Effector memory CD4-positive, alpha-beta T cell (primary cell): ENCODE measurements around the gene WFDC1.

Source experiments
- DNase-seq, 3 donors: peaks; one replicate each; pipeline ENCODE4 v3.0.0-alpha.2; 2020
- H3K27ac ChIP-seq: 2 replicates; pipeline ENCODE4 v1.7.0; 2013; ENCODE audit warnings: mild to moderate bottlenecking, low read length, moderate library complexity; ENCODE audit not compliant: insufficient read depth, poor library complexity, severe bottlenecking
- H3K27me3 ChIP-seq: replicated peaks from 2 replicates; pipeline ENCODE4 v1.7.0; 2013; ENCODE audit warnings: mild to moderate bottlenecking, low read length; ENCODE audit not compliant: insufficient read depth, control insufficient read depth, poor library complexity, severe bottlenecking
- H3K36me3 ChIP-seq: 2 replicates; pipeline ENCODE4 v1.7.0; 2013; ENCODE audit warnings: mild to moderate bottlenecking, low read length, moderate library complexity; ENCODE audit not compliant: control insufficient read depth, insufficient read depth
- H3K4me1 ChIP-seq: 2 replicates; pipeline ENCODE4 v1.7.0; 2013; ENCODE audit warnings: low read length, mild to moderate bottlenecking; ENCODE audit not compliant: control insufficient read depth, insufficient read depth, poor library complexity, severe bottlenecking
- H3K4me3 ChIP-seq: 2 replicates; pipeline ENCODE4 v1.7.0; 2013; ENCODE audit warnings: low read length, low read depth, mild to moderate bottlenecking; ENCODE audit not compliant: insufficient read depth, poor library complexity, severe bottlenecking
- H3K9me3 ChIP-seq: 2 replicates; pipeline ENCODE4 v1.7.0; 2013; ENCODE audit warnings: mild to moderate bottlenecking, low read length, moderate library complexity; ENCODE audit not compliant: control insufficient read depth

The WFDC1 gene

DNA sequence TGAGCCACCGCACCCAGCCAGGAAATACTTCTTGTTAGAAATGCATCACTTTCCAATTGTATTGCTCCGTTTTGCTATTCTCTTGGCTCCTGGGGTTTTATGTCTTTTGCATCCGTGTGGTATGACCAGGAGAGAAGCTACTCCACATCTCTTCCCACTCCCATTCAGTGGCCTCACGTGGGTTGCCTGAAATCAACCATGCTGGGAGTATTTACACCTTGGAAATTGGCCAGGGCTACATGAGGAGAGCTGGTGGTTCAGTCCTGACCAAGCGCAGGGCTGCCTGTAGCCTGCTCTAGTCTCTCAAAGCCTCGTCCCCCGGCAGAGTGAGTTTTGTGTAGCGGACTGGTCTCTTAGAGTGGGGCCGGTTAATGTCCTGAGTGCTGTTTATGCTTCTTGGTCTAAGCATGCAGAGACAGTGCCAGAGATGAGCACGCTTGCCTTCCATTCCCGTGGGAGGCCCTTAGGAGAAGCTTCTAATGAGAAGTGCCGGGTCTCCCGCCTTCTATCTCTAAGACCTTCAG, 3.8 kb downstream of the WFDC1 start:
- H3K9me3 ChIP-seq, result no peaks in the 10 kb centered on the region
- no peaks in the 10 kb centered on the region for H3K36me3 ChIP-seq
- H3K4me1 ChIP-seq, result no peaks in the 10 kb centered on the region
- H3K27me3 ChIP-seq, result peaks cover 4% of the 10 kb centered on the region
- H3K4me3 ChIP-seq, result no peak overlapping the region
- no peak overlapping the region for H3K27ac ChIP-seq
- no peak for DNase-seq

DNA sequence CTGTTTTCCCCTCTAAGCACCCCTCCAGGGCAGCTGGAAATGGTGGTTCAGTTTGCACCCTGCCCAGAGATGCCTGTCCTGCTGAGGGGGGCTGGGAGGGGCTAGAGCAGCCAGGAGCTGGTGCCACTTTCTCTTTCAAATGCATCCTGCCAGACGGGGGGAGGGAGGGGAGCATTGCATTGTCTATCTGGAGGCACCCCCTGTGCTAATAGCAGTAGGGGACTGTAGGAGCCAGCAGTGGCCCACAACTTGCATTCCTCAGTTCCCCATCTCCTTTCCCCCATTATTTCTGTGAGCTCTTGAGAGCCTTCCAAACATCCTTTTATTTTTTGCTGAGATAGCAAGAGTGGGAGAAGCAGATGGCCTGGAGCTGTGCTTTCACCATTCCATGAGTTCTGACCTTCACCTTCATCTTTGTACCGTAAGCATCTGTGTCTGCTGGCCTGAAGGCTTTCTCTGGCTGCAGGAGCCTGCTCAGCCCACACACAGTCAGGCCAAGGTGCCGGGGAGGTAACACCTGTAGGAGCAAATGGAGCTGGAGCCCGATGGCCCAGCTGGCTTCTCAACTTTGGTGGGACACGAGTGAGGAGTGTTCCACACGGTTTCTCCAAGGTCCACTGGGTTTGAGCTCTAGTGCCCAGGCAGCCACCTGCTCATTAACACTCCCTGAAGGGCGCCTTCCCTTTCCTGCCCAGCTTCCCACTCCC, 5.2 kb downstream of the WFDC1 start:
- H3K36me3 ChIP-seq, result no peaks in the 10 kb centered on the region
- no peak overlapping the region for H3K27ac ChIP-seq
- H3K4me1 ChIP-seq, result no peaks in the 10 kb centered on the region
- no peaks in the 10 kb centered on the region for H3K27me3 ChIP-seq
- no peaks in the 10 kb centered on the region for H3K9me3 ChIP-seq
- no peak overlapping the region for H3K4me3 ChIP-seq
- DNase-seq, result no peak

DNA sequence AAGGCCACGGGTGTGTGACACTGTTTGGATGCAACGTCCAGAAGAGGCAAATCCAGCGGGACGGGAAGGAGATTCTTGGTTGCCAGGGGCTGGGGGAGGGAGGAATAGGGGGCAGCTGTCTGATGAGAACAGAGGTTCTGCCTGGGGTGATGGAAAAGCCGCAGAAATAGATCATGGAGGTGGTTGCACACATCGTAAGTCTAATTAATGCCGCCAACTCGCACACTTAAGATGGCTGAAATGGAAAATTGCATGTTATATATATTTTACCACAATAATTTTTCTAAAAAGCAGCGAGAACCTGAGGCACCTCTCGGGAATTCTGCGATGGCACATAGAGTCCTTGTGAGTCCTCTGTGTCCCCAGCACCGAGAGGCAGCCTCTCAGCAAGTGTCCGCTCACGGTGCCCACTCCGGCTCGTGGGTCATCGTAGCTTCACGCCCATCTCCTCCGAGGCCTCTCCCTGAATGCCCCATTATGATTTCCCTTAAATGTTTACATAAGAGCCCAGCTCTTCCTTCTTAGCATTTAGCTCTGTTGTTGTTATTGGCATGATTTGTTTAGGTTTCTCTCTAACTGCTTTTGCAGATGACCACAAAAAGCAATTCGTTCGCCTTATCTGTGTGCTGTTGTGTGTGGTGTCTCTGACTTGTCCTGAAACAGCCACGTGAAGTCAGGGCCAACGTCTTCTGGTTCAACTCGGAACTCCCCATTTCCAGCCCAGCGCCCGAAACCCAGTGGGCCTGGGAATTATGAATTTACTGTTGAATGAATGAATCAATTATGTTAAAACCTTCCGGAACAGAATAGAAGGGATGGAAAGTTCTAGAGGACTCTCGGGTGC, 7.7 kb downstream of the WFDC1 start:
- Histone ChIP-seq H3K27ac (no peak overlapping the region), H3K36me3 (no peaks in the 10 kb centered on the region), H3K27me3 (no peaks in the 10 kb centered on the region), H3K4me1 (no peaks in the 10 kb centered on the region), H3K4me3 (no peak overlapping the region), H3K9me3 (no peaks in the 10 kb centered on the region)
- no peak for DNase-seq

DNA sequence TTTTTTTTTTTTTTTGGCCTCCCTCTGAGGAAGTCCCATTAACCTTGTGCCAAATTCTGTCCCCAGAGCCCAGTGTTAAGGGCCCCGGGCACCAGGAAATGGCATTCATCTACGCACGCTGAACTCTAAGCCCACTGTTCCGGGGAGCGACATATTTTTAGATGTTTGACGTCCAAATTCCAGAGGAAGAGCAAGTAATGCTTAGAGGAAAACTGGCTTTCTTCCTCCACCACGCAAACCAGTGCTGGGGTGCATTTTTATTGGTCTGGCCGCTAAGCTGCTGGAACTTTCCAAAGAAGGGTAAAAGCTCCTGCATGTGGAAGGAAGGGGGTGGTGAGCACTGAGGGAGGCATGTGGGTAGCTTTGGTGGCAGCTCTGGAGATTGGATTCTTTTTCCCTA, 8.3 kb downstream of the WFDC1 start:
- Histone ChIP-seq H3K27ac (no peak overlapping the region), H3K9me3 (no peaks in the 10 kb centered on the region), H3K36me3 (no peaks in the 10 kb centered on the region), H3K27me3 (no peaks in the 10 kb centered on the region), H3K4me1 (no peaks in the 10 kb centered on the region), H3K4me3 (no peak overlapping the region)
- DNase-seq, result no peak

- no peaks in the 10 kb centered on the region for H3K36me3 ChIP-seq
- H3K27ac ChIP-seq, result no peak overlapping the region
- H3K9me3 ChIP-seq, result no peaks in the 10 kb centered on the region
- H3K4me3 ChIP-seq, result no peak overlapping the region
- no peaks in the 10 kb centered on the region for H3K4me1 ChIP-seq
- no peaks in the 10 kb centered on the region for H3K27me3 ChIP-seq
- no peak for DNase-seq
Measured at GRCh38 chr16:84303516-84303915, 8.8 kb downstream of the WFDC1 start.

- H3K27me3 ChIP-seq, result no peaks in the 10 kb centered on the region
- H3K27ac ChIP-seq, result no peak overlapping the region
- no peaks in the 10 kb centered on the region for H3K36me3 ChIP-seq
- no peak for DNase-seq
- no peak overlapping the region for H3K4me3 ChIP-seq
- H3K4me1 ChIP-seq, result no peaks in the 10 kb centered on the region
- H3K9me3 ChIP-seq, result no peaks in the 10 kb centered on the region
Measured at GRCh38 chr16:84306564-84306963, 11.9 kb downstream of the WFDC1 start.

DNA sequence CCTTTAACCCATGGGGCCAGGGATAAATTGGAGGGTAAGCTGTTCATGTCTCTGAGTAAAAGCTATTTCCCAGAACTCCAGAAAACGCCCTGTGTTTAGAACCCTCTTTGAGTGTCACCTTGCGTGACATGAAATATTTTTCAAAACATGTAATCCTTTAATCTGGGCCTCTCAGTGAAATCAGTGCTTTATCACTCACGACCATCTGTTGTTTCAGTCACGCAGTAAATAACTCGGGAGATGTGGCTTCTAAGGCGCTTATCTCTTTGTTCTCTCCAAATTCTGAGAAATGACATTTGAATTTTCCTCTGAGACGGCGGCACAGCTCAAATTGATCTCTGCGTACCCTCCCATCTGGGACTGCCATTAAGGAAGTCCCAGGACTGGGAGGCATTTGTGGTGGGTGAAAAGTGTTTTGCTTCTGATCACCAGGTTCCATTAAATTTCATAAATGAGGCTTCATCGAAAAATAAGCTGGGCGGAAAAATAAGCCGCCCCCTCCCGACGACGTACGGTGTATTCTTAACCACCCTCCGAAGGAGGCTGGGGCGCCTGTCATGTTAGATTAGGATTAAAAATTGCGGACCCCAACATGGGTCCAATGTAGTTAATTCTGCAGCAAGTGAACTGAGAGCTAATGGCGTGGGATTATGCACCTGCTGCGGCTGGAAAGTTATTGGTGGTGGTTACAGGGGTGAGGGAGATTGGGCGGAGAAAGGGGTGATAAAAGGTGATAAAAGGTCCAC, 12.7 kb downstream of the WFDC1 start:
- H3K27ac ChIP-seq, result no peak overlapping the region
- H3K4me1 ChIP-seq, result no peaks in the 10 kb centered on the region
- H3K9me3 ChIP-seq, result no peaks in the 10 kb centered on the region
- H3K36me3 ChIP-seq, result no peaks in the 10 kb centered on the region
- no peak overlapping the region for H3K4me3 ChIP-seq
- no peak for DNase-seq
- H3K27me3 ChIP-seq, result no peaks in the 10 kb centered on the region

- Histone ChIP-seq H3K36me3 (no peaks in the 10 kb centered on the region), H3K27ac (no peak overlapping the region), H3K4me1 (no peaks in the 10 kb centered on the region), H3K4me3 (no peak overlapping the region), H3K9me3 (no peaks in the 10 kb centered on the region), H3K27me3 (no peaks in the 10 kb centered on the region)
- DNase-seq, result no peak
Measured at GRCh38 chr16:84308120-84308519, 13.4 kb downstream of the WFDC1 start.

- no peak for DNase-seq
- Histone ChIP-seq H3K36me3 (no peaks in the 10 kb centered on the region), H3K27ac (no peak overlapping the region), H3K9me3 (no peaks in the 10 kb centered on the region), H3K4me3 (no peak overlapping the region), H3K27me3 (peaks cover 3% of the 10 kb centered on the region), H3K4me1 (no peaks in the 10 kb centered on the region)
Measured at GRCh38 chr16:84310642-84311041, 16.0 kb downstream of the WFDC1 start.
